K562 (cell line): ENCODE data around the gene LRRTM3. TPM values are rescaled to one million over a fixed set of nuclear protein-coding genes. Genes with fewer than 3 reads are reported as not detected.

Source experiments
- ATAC-seq: fragments of 200-7000 bp; cut with Tn5 transposase; 3 replicates; pipeline ENCODE4 v1.9.1; 2020; ENCODE audit warnings: moderate library complexity
- BruUV-seq: library from RNA; stranded (reverse); fragments of 400-500 nt; replicated peaks from 2 replicates; lab custom pipeline; 2021; lab: Mats Ljungman, UMichigan
- CTCF ChIA-PET: fragments of 300-600 bp; formaldehyde crosslinking; extraction: SDS; loops from one replicate; lab custom pipeline; 2021; ENCODE audit warnings: low intra/inter-chr PET ratio; lab: Yijun Ruan, JAX
- POLR2A ChIA-PET: fragments of 300-600, 350-650 bp; sonication (Branson Sonifier 250); formaldehyde crosslinking; extraction: SDS; loops from one replicate; lab custom pipeline; 2021; ENCODE audit warnings: antibody characterized with exemption, inconsistent platforms; lab: Yijun Ruan, JAX
- DNase-seq, 4 experiments: peaks; one replicate each; pipeline versions ENCODE4 v3.0.0 to v3.0.0-alpha.2; 2011 to 2018; ENCODE audit warnings: low spot score in 3 of 4, mixed read lengths in 3 of 4; ENCODE audit errors: extremely low read depth in 1 of 4
- FAIRE-seq: peaks from 2 replicates; lab custom pipeline; 2011; peaks lifted over from hg19 to GRCh38; lab: Jason Lieb, UNC
- H2AFZ ChIP-seq: 2 replicates; pipeline ENCODE4 v1.6.0; 2011; ENCODE audit warnings: low read depth, low read length, control low read depth, inconsistent platforms
- H3K27ac ChIP-seq: fragments of 200-600 bp; 3 replicates; pipeline ENCODE4 v1.8.0; 2011; ENCODE audit warnings: low read depth, mild to moderate bottlenecking, control low read depth, inconsistent platforms, low read length, moderate library complexity, mixed read lengths; ENCODE audit errors: extremely low read depth
- H3K27me3 ChIP-seq, 2 experiments: fragments of 300-600 bp in 1 of 2; 2 replicates in 1 of 2; 3 replicates in 1 of 2; pipeline versions ENCODE4 v1.6.0 to v1.8.0; 2011; ENCODE audit warnings: inconsistent platforms in 2 of 2, low read length in 2 of 2, mild to moderate bottlenecking in 1 of 2, mixed read lengths in 1 of 2, moderate library complexity in 1 of 2; ENCODE audit not compliant: control insufficient read depth in 2 of 2, insufficient read depth in 2 of 2
- H3K36me3 ChIP-seq: fragments of 300-600 bp; 3 replicates; pipeline ENCODE4 v1.8.0; 2011; ENCODE audit warnings: mild to moderate bottlenecking, low read length, inconsistent platforms; ENCODE audit not compliant: control insufficient read depth, insufficient read depth
- H3K4me1 ChIP-seq, 2 experiments: fragments of 200-600 bp in 1 of 2; replicated peaks in 1 of 2; 2 replicates in 1 of 2; 3 replicates in 1 of 2; pipeline versions ENCODE4 v1.5.1 to v1.8.0; 2011; ENCODE audit warnings: inconsistent platforms in 2 of 2, low read length in 2 of 2, mild to moderate bottlenecking in 1 of 2, mixed read lengths in 1 of 2, moderate library complexity in 1 of 2; ENCODE audit not compliant: control insufficient read depth in 2 of 2, insufficient read depth in 2 of 2
- H3K4me2 ChIP-seq: 2 replicates; pipeline ENCODE4 v1.6.1; 2011; ENCODE audit warnings: low read length, control low read depth, inconsistent platforms, mixed read lengths; ENCODE audit not compliant: insufficient read depth
- H3K4me3 ChIP-seq: fragments of 200-600 bp; sonication (generic), shearing (Covaris generic); 2 replicates; pipeline ENCODE4 v1.5.1; 2016; ENCODE audit warnings: control low read depth, inconsistent platforms
- H3K79me2 ChIP-seq: fragments of 200-600 bp; 3 replicates; pipeline ENCODE4 v1.8.0; 2011; ENCODE audit warnings: low read length, inconsistent platforms; ENCODE audit not compliant: control insufficient read depth, insufficient read depth
- H3K9ac ChIP-seq, 2 experiments: 2 replicates each; pipeline versions ENCODE4 v1.6.0 to v1.6.1; 2011; ENCODE audit warnings: low read depth in 2 of 2, low read length in 2 of 2, control low read depth in 1 of 2, inconsistent platforms in 1 of 2, mild to moderate bottlenecking in 1 of 2, mixed read lengths in 1 of 2; ENCODE audit not compliant: insufficient read depth in 1 of 2
- H3K9me1 ChIP-seq: one replicate; pipeline ENCODE4 v1.6.0; 2011; ENCODE audit warnings: inconsistent platforms, mild to moderate bottlenecking, low read length, moderate library complexity; ENCODE audit not compliant: control insufficient read depth, insufficient read depth
- H3K9me3 ChIP-seq: replicated peaks from 2 replicates; pipeline ENCODE4 v1.5.1; 2011; ENCODE audit warnings: low read depth, low read length, inconsistent platforms; ENCODE audit not compliant: control insufficient read depth, insufficient read depth
- H4K20me1 ChIP-seq: replicated peaks from 2 replicates; pipeline ENCODE4 v1.6.1; 2011; ENCODE audit warnings: low read length, inconsistent platforms, mixed read lengths; ENCODE audit not compliant: control insufficient read depth, insufficient read depth
- CHD2 ChIP-seq: IDR thresholded peaks from 2 replicates; pipeline ENCODE4 v1.6.1; 2011; ENCODE audit warnings: low read depth, low read length
- HMGXB4 ChIP-seq: sonication (generic); formaldehyde crosslinking; IDR thresholded peaks from 2 replicates; pipeline ENCODE4 v1.8.1; 2023; ENCODE audit warnings: mild to moderate bottlenecking, missing genetic modification reagents
- KDM2B ChIP-seq: fragments of 250-450 bp; sonication (Bioruptor Pico); IDR thresholded peaks from 2 replicates; pipeline ENCODE4 v1.8.0; 2021; ENCODE audit warnings: mild to moderate bottlenecking, moderate library complexity
- NFE2L1 ChIP-seq: fragments of 450-650 bp; IDR thresholded peaks from 2 replicates; pipeline ENCODE4 v1.6.1; 2016; ENCODE audit warnings: missing genetic modification characterization, low read depth, mild to moderate bottlenecking, missing compliant biosample characterization, moderate library complexity, borderline replicate concordance
- PHB2 ChIP-seq: fragments of 450-650 bp; IDR thresholded peaks from 2 replicates; pipeline ENCODE4 v1.6.1; 2017; ENCODE audit warnings: low read depth
- POLR2G ChIP-seq: fragments of 200-400 bp; formaldehyde crosslinking; IDR thresholded peaks from 2 replicates; pipeline ENCODE4 v1.6.1; 2017; ENCODE audit warnings: low read depth, mild to moderate bottlenecking, antibody characterized with exemption, low read length, moderate library complexity
- PYGO2 ChIP-seq: fragments of 450-650 bp; IDR thresholded peaks from 2 replicates; pipeline ENCODE4 v1.6.1; 2016; ENCODE audit warnings: mild to moderate bottlenecking, missing genetic modification characterization, moderate library complexity, missing compliant biosample characterization
- SMC3 ChIP-seq: conservative IDR thresholded peaks from 2 replicates; pipeline ENCODE4 v1.6.1; 2011; ENCODE audit warnings: low read depth, low read length, improper control_type of control experiment; ENCODE audit not compliant: insufficient read depth
- ZEB2 ChIP-seq: fragments of 450-650 bp; IDR thresholded peaks from 2 replicates; pipeline ENCODE4 v1.6.1; 2016
- ZNF696 ChIP-seq: fragments of 250-450 bp; sonication (Bioruptor Pico); conservative IDR thresholded peaks from 2 replicates; pipeline ENCODE4 v1.4.0; 2020; ENCODE audit warnings: mild to moderate bottlenecking, moderate library complexity
- WGBS: fragments of 100-300 bp; shearing (Covaris generic); methylation state at CpG from one replicate; pipeline ENCODE4 v1.1.6; 2016; ENCODE audit warnings: low coverage, mixed read lengths; ENCODE audit not compliant: insufficient coverage; ENCODE audit errors: missing lambda C conversion rate; 5-methylcytosine and 5-hydroxymethylcytosine counted together
- in situ Hi-C: fragments of 300-500 bp; cut with MboI; formaldehyde crosslinking; loops from 4 replicates; pipeline ENCODE4 v1.15.0; 2018; ENCODE audit warnings: inconsistent platforms, mixed read lengths
- intact Hi-C: fragments of 100-400 bp; cut with micrococcal nuclease; formaldehyde crosslinking; loops from 2 replicates; pipeline ENCODE4 v1.14.2; 2022
- polyA plus RNA-seq, 8 experiments: library from polyadenylated mRNA; depleted of rRNA in 4 of 8; stranded (reverse) in 5 of 8; unstranded in 3 of 8; fragments of >200 nt; fragmentation: Nextera tagmentation in 2 of 8; fragmentation: Illumina TruSeq in 1 of 8; extraction: Ambion mirVana in 2 of 8; extraction: Trizol in 1 of 8; gene quantifications; 2 replicates each; pipeline versions ENCODE4 v1.2.1 to v1.2.3, GENCODE V29; 2011 to 2014; ENCODE audit warnings: inconsistent platforms in 1 of 8, missing spikeins in 1 of 8
- total RNA-seq, 7 experiments: library from RNA; depleted of rRNA in 6 of 7; stranded (reverse); fragments of >200 nt in 6 of 7; fragmentation: Illumina TruSeq in 2 of 7; extraction: Trizol in 2 of 7; gene quantifications; 2 replicates each; pipeline versions ENCODE4 v1.2.1 to v1.2.3, GENCODE V29; 2011 to 2021; ENCODE audit warnings: low replicate concordance in 1 of 7
- TF ChIP-seq, protein P1 (sequence below): fragments of 450-650 bp; IDR thresholded peaks from 2 replicates; pipeline ENCODE4 v1.6.1; 2017; ENCODE audit warnings: antibody characterized with exemption, mild to moderate bottlenecking
- TF ChIP-seq, protein P2 (sequence below): fragments of 250-450 bp; sonication (Bioruptor Pico); IDR thresholded peaks from 2 replicates; pipeline ENCODE4 v1.4.0; 2020; ENCODE audit warnings: mild to moderate bottlenecking, moderate library complexity

Gene LRRTM3
- total and polyA plus RNA-seq, 9 of the 15 experiments (the other 6 are each of a cell fraction or from before 2014, with no cell fraction given), result not detected

DNA sequence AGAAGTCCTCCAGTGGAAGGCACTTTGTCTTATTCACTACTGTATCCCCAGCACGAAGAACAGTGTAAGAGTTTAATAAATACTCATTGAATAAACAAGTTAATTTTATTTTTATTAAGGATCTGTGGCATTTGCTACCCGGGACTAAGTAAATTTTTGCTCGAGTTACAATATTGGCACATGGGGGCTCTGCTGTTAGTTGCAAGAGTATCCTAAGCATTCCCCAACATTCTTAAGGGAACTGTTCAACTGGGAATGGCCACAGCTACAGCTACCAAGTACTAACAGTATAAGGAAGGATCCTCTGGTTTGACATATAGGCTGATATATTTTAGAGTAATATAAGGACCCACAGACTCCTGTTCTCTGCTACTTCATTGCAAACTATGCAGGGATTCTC, 8.7 kb upstream of the LRRTM3 start (continued):
- TF ChIP-seq, protein P1, sequence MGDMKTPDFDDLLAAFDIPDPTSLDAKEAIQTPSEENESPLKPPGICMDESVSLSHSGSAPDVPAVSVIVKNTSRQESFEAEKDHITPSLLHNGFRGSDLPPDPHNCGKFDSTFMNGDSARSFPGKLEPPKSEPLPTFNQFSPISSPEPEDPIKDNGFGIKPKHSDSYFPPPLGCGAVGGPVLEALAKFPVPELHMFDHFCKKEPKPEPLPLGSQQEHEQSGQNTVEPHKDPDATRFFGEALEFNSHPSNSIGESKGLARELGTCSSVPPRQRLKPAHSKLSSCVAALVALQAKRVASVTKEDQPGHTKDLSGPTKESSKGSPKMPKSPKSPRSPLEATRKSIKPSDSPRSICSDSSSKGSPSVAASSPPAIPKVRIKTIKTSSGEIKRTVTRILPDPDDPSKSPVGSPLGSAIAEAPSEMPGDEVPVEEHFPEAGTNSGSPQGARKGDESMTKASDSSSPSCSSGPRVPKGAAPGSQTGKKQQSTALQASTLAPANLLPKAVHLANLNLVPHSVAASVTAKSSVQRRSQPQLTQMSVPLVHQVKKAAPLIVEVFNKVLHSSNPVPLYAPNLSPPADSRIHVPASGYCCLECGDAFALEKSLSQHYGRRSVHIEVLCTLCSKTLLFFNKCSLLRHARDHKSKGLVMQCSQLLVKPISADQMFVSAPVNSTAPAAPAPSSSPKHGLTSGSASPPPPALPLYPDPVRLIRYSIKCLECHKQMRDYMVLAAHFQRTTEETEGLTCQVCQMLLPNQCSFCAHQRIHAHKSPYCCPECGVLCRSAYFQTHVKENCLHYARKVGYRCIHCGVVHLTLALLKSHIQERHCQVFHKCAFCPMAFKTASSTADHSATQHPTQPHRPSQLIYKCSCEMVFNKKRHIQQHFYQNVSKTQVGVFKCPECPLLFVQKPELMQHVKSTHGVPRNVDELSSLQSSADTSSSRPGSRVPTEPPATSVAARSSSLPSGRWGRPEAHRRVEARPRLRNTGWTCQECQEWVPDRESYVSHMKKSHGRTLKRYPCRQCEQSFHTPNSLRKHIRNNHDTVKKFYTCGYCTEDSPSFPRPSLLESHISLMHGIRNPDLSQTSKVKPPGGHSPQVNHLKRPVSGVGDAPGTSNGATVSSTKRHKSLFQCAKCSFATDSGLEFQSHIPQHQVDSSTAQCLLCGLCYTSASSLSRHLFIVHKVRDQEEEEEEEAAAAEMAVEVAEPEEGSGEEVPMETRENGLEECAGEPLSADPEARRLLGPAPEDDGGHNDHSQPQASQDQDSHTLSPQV, result no peak
- no peak for TF ChIP-seq PYGO2

- H3K4me3 ChIP-seq, result no peak overlapping the region
- H4K20me1 ChIP-seq, result no peaks in the 10 kb centered on the region
- in situ Hi-C loops, result no loop called here
- intact Hi-C loops, result no loop called here
- ATAC-seq, result no peak
- no peaks in the 10 kb centered on the region for H3K27me3 ChIP-seq
- H3K79me2 ChIP-seq, result no peaks in the 10 kb centered on the region
- ChIA-PET POLR2A (no interaction called here), CTCF (no interaction called here)
- FAIRE-seq, result no peak
- no peaks in the 10 kb centered on the region for H3K4me1 ChIP-seq
- H3K9me3 ChIP-seq, result no peaks in the 10 kb centered on the region; the same call in 1 of the 2 replicates
- no peak overlapping the region for H2AFZ ChIP-seq
- H3K9ac ChIP-seq, result no peak overlapping the region
- H3K4me2 ChIP-seq, result no peak overlapping the region
- no peaks in the 10 kb centered on the region for H3K36me3 ChIP-seq
- no peak for DNase-seq
- TF ChIP-seq ZEB2 (no peak), ZNF696 (CRISPR knock-in tag) (no peak), CHD2 (no peak), POLR2G (no peak), NFE2L1 (no peak), PHB2 (no peak), HMGXB4 (CRISPR knock-in tag) (no peak), SMC3 (no peak), KDM2B (CRISPR knock-in tag) (no peak)
- TF ChIP-seq, protein P2, sequence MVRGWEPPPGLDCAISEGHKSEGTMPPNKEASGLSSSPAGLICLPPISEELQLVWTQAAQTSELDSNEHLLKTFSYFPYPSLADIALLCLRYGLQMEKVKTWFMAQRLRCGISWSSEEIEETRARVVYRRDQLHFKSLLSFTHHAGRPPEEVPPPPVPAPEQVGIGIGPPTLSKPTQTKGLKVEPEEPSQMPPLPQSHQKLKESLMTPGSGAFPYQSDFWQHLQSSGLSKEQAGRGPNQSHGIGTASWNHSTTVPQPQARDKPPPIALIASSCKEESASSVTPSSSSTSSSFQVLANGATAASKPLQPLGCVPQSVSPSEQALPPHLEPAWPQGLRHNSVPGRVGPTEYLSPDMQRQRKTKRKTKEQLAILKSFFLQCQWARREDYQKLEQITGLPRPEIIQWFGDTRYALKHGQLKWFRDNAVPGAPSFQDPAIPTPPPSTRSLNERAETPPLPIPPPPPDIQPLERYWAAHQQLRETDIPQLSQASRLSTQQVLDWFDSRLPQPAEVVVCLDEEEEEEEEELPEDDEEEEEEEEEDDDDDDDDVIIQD (CRISPR knock-in tag), result no peak
- H3K9me1 ChIP-seq, result no peaks in the 10 kb centered on the region
- H3K27ac ChIP-seq, result no peak overlapping the region
- 5% methylated on average over 2 of the region's 2 CpGs for WGBS
- BruUV-seq, result no TSS peak
Measured at GRCh38 chr10:66919248-66919647, 6.6 kb upstream of the LRRTM3 start.
